Measurements from ENCODE around the gene RBBP6. TPM values are rescaled to one million over a fixed set of nuclear protein-coding genes. Genes with fewer than 3 reads are reported as not detected.

RBBP6 gene
- total RNA-seq, 4 donors from 2014 or later = 38.5 to 67.5 (median 58.5) TPM

DNA sequence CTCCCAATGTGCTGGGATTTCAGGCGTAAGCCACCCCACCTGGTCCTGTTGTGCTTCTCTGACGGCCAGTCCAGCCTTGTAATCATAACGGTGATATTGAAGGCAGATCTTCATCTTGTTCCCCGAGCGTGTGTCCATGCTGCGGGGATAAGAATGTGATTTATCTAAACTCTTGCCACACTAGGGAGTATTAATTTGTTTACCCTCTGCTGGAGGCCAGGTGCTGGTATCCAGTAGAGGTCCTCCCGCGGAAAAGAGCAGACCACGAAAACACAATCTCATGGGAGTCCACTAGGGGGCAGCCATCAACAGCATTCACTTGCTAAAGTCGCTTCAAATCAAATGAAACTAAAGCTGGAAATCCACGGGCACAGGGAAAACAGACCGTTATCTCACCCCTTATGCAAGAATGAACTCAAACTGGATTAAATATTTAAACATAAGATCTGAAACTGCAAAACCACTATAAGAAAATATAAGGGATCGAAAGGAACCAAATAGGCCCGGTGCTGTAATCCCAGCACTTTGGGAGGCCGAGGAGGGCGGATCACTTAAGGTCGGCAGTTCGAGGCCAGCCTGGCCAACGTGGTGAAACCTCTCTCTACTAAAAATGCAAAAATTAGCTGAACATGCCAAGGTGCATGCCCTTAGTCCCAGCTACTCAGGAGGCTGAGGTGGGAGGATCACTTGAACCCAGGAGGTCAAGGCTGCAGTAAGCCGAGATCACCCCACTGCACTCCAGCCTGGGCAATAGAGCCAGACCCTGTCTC is 22.3 kb upstream of the RBBP6 start:
- H3K9me3 ChIP-seq = no peaks in the 10 kb centered on the region
- H3K27ac ChIP-seq = peak overlapping the region in 1 of 4 donors; percentile 21
- H3K4me3 ChIP-seq = peak overlapping the region in 1 of 4 donors; percentile 15
- H3K36me3 ChIP-seq = no peaks in the 10 kb centered on the region
- in situ Hi-C loops (cut with MboI; ENCODE audit: low pct_ligation_motif_present in 1 of 4, low pct_unique_long_range_greater_than_20kb in 1 of 4, low sequenced_read_pairs in 3 of 4) (no loop called here), intact Hi-C loops (cut with DNase I; ENCODE audit: low total_unique reads) (no loop called here)
- DNase-seq = peak; percentile 85
- WGBS, 2 donors (ENCODE audit: low coverage in 1 of 2) = 10 to 30% methylated on average over 6 to 20 of the region's 20 CpGs
- TF ChIP-seq EP300 (IDR thresholded peaks at IDR 0.05; ENCODE audit: low read depth) = no peak
- TF ChIP-seq POLR2AphosphoS5 (IDR thresholded peaks at IDR 0.05) = no peak
- TF ChIP-seq, protein P1, sequence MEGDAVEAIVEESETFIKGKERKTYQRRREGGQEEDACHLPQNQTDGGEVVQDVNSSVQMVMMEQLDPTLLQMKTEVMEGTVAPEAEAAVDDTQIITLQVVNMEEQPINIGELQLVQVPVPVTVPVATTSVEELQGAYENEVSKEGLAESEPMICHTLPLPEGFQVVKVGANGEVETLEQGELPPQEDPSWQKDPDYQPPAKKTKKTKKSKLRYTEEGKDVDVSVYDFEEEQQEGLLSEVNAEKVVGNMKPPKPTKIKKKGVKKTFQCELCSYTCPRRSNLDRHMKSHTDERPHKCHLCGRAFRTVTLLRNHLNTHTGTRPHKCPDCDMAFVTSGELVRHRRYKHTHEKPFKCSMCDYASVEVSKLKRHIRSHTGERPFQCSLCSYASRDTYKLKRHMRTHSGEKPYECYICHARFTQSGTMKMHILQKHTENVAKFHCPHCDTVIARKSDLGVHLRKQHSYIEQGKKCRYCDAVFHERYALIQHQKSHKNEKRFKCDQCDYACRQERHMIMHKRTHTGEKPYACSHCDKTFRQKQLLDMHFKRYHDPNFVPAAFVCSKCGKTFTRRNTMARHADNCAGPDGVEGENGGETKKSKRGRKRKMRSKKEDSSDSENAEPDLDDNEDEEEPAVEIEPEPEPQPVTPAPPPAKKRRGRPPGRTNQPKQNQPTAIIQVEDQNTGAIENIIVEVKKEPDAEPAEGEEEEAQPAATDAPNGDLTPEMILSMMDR (IDR thresholded peaks at IDR 0.05) = peak; percentile 84 to 88 (median 85)
- H3K4me1 ChIP-seq = peaks cover 0 to 5% (median 2%) of the 10 kb centered on the region in 4 donors
- peaks cover 3% of the 10 kb centered on the region for H3K27me3 ChIP-seq

GRCh38 chr16:24518498-24518897 is 20.9 kb upstream of the RBBP6 start:
- in situ Hi-C loops (cut with MboI; ENCODE audit: low pct_ligation_motif_present in 1 of 4, low pct_unique_long_range_greater_than_20kb in 1 of 4, low sequenced_read_pairs in 3 of 4) (no loop called here), intact Hi-C loops (cut with DNase I; ENCODE audit: low total_unique reads) (no loop called here)
- peaks cover 3% of the 10 kb centered on the region for H3K27me3 ChIP-seq
- peaks cover 0 to 5% (median 2%) of the 10 kb centered on the region in 4 donors for H3K4me1 ChIP-seq
- no peak overlapping the region for H3K27ac ChIP-seq
- H3K9me3 ChIP-seq = no peaks in the 10 kb centered on the region
- no peak for TF ChIP-seq EP300 (IDR thresholded peaks at IDR 0.05; ENCODE audit: low read depth)
- H3K4me3 ChIP-seq = no peak overlapping the region
- DNase-seq = no peak
- H3K36me3 ChIP-seq = no peaks in the 10 kb centered on the region

GRCh38 chr16:24520983-24521382 is 18.4 kb upstream of the RBBP6 start:
- H3K4me1 ChIP-seq = peaks cover 0 to 5% (median 2%) of the 10 kb centered on the region in 4 donors
- TF ChIP-seq POLR2AphosphoS5 (IDR thresholded peaks at IDR 0.05) = no peak
- no peak for TF ChIP-seq EP300 (IDR thresholded peaks at IDR 0.05; ENCODE audit: low read depth)
- TF ChIP-seq POLR2A (IDR thresholded peaks at IDR 0.05) = no peak
- TF ChIP-seq, protein P1 (IDR thresholded peaks at IDR 0.05) = no peak
- in situ Hi-C loops (cut with MboI; ENCODE audit: low pct_ligation_motif_present in 1 of 4, low pct_unique_long_range_greater_than_20kb in 1 of 4, low sequenced_read_pairs in 3 of 4) = no loop called here
- 71% methylated on average over 3 of the region's 3 CpGs; no CpG with 5 or more reads in 1 of the 2 donors for WGBS, 2 donors (ENCODE audit: low coverage in 1 of 2)
- H3K9me3 ChIP-seq = no peaks in the 10 kb centered on the region
- DNase-seq = no peak
- peaks cover 1% of the 10 kb centered on the region for H3K27me3 ChIP-seq
- no peak overlapping the region for H3K27ac ChIP-seq
- H3K36me3 ChIP-seq = no peaks in the 10 kb centered on the region
- H3K4me3 ChIP-seq = no peak overlapping the region
- intact Hi-C loops (cut with DNase I; ENCODE audit: low total_unique reads) = no loop called here

DNA sequence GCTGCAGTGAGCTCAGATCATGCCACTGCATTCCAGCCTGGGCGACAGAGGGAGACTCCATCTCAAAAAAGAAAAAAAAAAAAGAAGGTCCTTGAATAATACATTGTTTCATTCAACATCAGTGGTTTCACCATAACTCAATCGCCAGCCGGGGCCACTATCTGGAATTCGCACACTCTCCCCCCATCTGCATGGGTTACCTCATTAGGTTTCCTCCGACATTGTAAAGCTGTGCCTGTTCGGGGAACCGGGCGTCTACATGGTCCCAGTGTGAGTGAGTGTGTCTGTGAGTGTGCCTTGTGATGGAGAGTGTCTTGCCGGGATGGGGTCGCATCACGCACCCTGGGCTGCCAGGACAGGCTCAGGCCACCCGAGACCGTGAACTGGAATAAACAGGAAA is 16.6 kb upstream of the RBBP6 start:
- H3K9me3 ChIP-seq = no peaks in the 10 kb centered on the region
- no peaks in the 10 kb centered on the region for H3K27me3 ChIP-seq
- no peaks in the 10 kb centered on the region for H3K4me1 ChIP-seq
- no peak overlapping the region for H3K4me3 ChIP-seq
- no peaks in the 10 kb centered on the region for H3K36me3 ChIP-seq
- in situ Hi-C loops (cut with MboI; ENCODE audit: low pct_ligation_motif_present in 1 of 4, low pct_unique_long_range_greater_than_20kb in 1 of 4, low sequenced_read_pairs in 3 of 4) (no loop called here), intact Hi-C loops (cut with DNase I; ENCODE audit: low total_unique reads) (no loop called here)
- H3K27ac ChIP-seq = no peak overlapping the region
- TF ChIP-seq EP300 (IDR thresholded peaks at IDR 0.05; ENCODE audit: low read depth) (no peak), POLR2AphosphoS5 (IDR thresholded peaks at IDR 0.05) (no peak), POLR2A (IDR thresholded peaks at IDR 0.05) (no peak)
- TF ChIP-seq, protein P1 (IDR thresholded peaks at IDR 0.05) = no peak
- no peak for DNase-seq
- WGBS, 2 donors (ENCODE audit: low coverage in 1 of 2) = 85 to 94% methylated on average over 12 to 13 of the region's 13 CpGs
